K562 (cell line): ENCODE results near the gene PLPPR2. TPM values are rescaled to one million over a fixed set of nuclear protein-coding genes. Genes with fewer than 3 reads are reported as not detected.

ENCODE experiments used
- FOXA3 ChIP-seq, 2 experiments: fragments of 450-650 bp in 1 of 2; sonication (generic) in 1 of 2; formaldehyde crosslinking; IDR thresholded peaks in 1 of 2; conservative IDR thresholded peaks in 1 of 2; 2 replicates each; pipeline versions ENCODE4 v1.4.0 to v1.8.0; 2020 to 2022; ENCODE audit warnings: mild to moderate bottlenecking in 2 of 2, missing genetic modification reagents in 1 of 2
- HNRNPLL ChIP-seq: fragments of 200-400 bp; formaldehyde crosslinking; IDR thresholded peaks from 2 replicates; pipeline ENCODE4 v1.6.1; 2017; ENCODE audit warnings: low read length, low read depth, mild to moderate bottlenecking; ENCODE audit not compliant: poor library complexity, severe bottlenecking
- NFYB ChIP-seq: IDR thresholded peaks from 2 replicates; pipeline ENCODE4 v1.6.1; 2011; ENCODE audit warnings: mild to moderate bottlenecking, moderate library complexity; ENCODE audit not compliant: insufficient read length; ENCODE audit errors: extremely low read depth
- RAD21 ChIP-seq, 2 experiments: fragments of 250-450 bp in 1 of 2; fragments of 450-650 bp in 1 of 2; sonication (Bioruptor Pico) in 1 of 2; formaldehyde crosslinking in 1 of 2; IDR thresholded peaks in 1 of 2; conservative IDR thresholded peaks in 1 of 2; 2 replicates each; pipeline versions ENCODE4 v1.4.0 to v1.8.0; 2020 to 2022; ENCODE audit warnings: mild to moderate bottlenecking in 2 of 2, moderate library complexity in 1 of 2
- SLC30A9 ChIP-seq: fragments of 250-450 bp; sonication (Bioruptor Pico); IDR thresholded peaks from 2 replicates; pipeline ENCODE4 v1.8.0; 2022; ENCODE audit warnings: mild to moderate bottlenecking, moderate library complexity
- TBL1XR1 ChIP-seq, 2 experiments: IDR thresholded peaks; 2 replicates each; pipeline ENCODE4 v1.6.1; 2012; ENCODE audit warnings: improper control_type of control experiment in 2 of 2, low read length in 2 of 2, mild to moderate bottlenecking in 1 of 2
- THRAP3 ChIP-seq: fragments of 450-650 bp; IDR thresholded peaks from 2 replicates; pipeline ENCODE4 v1.6.1; 2016; ENCODE audit warnings: mild to moderate bottlenecking, inconsistent platforms, borderline replicate concordance
- YY1 ChIP-seq, 3 experiments: IDR thresholded peaks; 2 replicates each; pipeline ENCODE4 v1.6.1; 2011; ENCODE audit warnings: low read length in 2 of 3, mild to moderate bottlenecking in 2 of 3, moderate library complexity in 2 of 3, borderline replicate concordance in 1 of 3, control low read depth in 1 of 3, low read depth in 1 of 3; ENCODE audit not compliant: insufficient read depth in 3 of 3, insufficient replicate concordance in 2 of 3, control insufficient read depth in 1 of 3, insufficient read length in 1 of 3; ENCODE audit errors: extremely low read depth in 1 of 3
- ZNF263 ChIP-seq: sonication (generic); formaldehyde crosslinking; IDR thresholded peaks from 2 replicates; pipeline ENCODE4 v1.8.0; 2022; ENCODE audit warnings: mild to moderate bottlenecking, missing genetic modification reagents, borderline replicate concordance
- polyA plus RNA-seq, 8 experiments: library from polyadenylated mRNA; depleted of rRNA in 4 of 8; stranded (reverse) in 5 of 8; unstranded in 3 of 8; fragments of >200 nt; fragmentation: Nextera tagmentation in 2 of 8; fragmentation: Illumina TruSeq in 1 of 8; extraction: Ambion mirVana in 2 of 8; extraction: Trizol in 1 of 8; gene quantifications; 2 replicates each; pipeline versions ENCODE4 v1.2.1 to v1.2.3, GENCODE V29; 2011 to 2014; ENCODE audit warnings: inconsistent platforms in 1 of 8, missing spikeins in 1 of 8
- total RNA-seq, 7 experiments: library from RNA; depleted of rRNA in 6 of 7; stranded (reverse); fragments of >200 nt in 6 of 7; fragmentation: Illumina TruSeq in 2 of 7; extraction: Trizol in 2 of 7; gene quantifications; 2 replicates each; pipeline versions ENCODE4 v1.2.1 to v1.2.3, GENCODE V29; 2011 to 2021; ENCODE audit warnings: low replicate concordance in 1 of 7
- TF ChIP-seq, protein P1 (sequence below), 3 experiments: IDR thresholded peaks in 2 of 3; conservative IDR thresholded peaks in 1 of 3; 2 replicates each; pipeline ENCODE4 v1.5.1; 2011 to 2012; ENCODE audit warnings: low read length in 3 of 3, mild to moderate bottlenecking in 3 of 3, control low read depth in 2 of 3, improper control_type of control experiment in 1 of 3, inconsistent platforms in 1 of 3, low read depth in 1 of 3, mixed read lengths in 1 of 3, moderate library complexity in 1 of 3; ENCODE audit not compliant: insufficient read depth in 2 of 3
- TF ChIP-seq, protein P2 (sequence below): sonication (generic); formaldehyde crosslinking; IDR thresholded peaks from 2 replicates; pipeline ENCODE4 v1.8.0; 2022; ENCODE audit warnings: mild to moderate bottlenecking, missing genetic modification reagents, borderline replicate concordance
- TF ChIP-seq, protein P3 (sequence below): fragments of 450-650 bp; formaldehyde crosslinking; IDR thresholded peaks from 2 replicates; pipeline ENCODE4 v1.4.0; 2020; ENCODE audit warnings: mild to moderate bottlenecking, moderate library complexity
- TF ChIP-seq, protein P4 (sequence below): sonication (generic); formaldehyde crosslinking; IDR thresholded peaks from 2 replicates; pipeline ENCODE4 v1.8.0; 2022; ENCODE audit warnings: missing genetic modification reagents, mild to moderate bottlenecking, moderate library complexity, borderline replicate concordance
- TF ChIP-seq, protein P5 (sequence below): sonication (generic); formaldehyde crosslinking; IDR thresholded peaks from 2 replicates; pipeline ENCODE4 v1.8.0; 2022; ENCODE audit warnings: missing genetic modification reagents, mild to moderate bottlenecking, borderline replicate concordance
- TF ChIP-seq, protein P6 (sequence below): fragments of 450-650 bp; IDR thresholded peaks from 2 replicates; pipeline ENCODE4 v1.6.1; 2016

The PLPPR2 gene
- total and polyA plus RNA-seq, 9 of the 15 experiments (the other 6 are each of a cell fraction or from before 2014, with no cell fraction given) = 0.49 to 15.9 (median 3.4) TPM

DNA sequence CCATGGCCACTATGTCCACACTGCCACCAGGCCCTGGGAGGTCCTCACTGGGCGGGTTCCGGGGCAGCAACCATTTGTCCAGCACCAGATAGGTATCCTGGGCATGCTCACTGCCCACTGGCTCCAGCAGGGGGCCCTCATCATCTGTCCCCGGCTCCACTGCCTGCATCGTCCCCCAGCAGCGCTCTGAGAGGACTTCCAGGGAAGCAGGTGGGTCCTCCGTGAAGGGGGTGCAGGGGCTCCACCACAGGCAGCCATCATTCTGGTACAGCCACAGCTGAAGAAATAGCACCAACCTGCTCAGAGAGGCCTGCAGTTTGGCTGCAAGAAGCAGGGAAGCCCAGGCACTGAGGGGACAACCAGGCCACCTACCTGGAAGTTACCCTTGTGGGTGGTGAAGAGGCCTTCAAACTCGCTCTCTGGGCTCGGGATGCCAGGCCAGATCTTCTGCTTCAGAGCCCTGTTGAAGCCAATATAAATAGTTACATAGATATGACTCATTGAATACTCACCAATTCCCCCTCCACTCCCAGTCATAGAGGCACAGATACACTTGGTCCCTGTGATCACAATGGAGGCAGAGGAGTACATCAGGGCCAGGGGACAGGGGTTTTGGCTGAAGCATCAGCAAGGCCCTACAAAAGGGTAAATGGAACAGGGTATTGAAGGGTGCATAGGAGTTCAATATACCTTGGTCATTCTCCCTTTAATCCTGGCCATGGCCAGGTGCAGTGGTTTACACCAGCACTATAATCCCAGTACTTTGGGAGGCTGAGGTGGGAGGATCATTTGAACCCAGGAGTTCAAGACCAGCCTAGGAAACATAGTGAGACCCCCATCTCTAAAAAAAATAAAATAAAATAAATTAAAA is 23.3 kb downstream of the PLPPR2 start (continued):
- TF ChIP-seq, protein P1, sequence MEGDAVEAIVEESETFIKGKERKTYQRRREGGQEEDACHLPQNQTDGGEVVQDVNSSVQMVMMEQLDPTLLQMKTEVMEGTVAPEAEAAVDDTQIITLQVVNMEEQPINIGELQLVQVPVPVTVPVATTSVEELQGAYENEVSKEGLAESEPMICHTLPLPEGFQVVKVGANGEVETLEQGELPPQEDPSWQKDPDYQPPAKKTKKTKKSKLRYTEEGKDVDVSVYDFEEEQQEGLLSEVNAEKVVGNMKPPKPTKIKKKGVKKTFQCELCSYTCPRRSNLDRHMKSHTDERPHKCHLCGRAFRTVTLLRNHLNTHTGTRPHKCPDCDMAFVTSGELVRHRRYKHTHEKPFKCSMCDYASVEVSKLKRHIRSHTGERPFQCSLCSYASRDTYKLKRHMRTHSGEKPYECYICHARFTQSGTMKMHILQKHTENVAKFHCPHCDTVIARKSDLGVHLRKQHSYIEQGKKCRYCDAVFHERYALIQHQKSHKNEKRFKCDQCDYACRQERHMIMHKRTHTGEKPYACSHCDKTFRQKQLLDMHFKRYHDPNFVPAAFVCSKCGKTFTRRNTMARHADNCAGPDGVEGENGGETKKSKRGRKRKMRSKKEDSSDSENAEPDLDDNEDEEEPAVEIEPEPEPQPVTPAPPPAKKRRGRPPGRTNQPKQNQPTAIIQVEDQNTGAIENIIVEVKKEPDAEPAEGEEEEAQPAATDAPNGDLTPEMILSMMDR (IDR thresholded peaks at IDR 0.05 in 2 of 3, conservative IDR thresholded peaks at IDR 0.05 in 1 of 3; ENCODE audit: insufficient read depth in 2 of 3, low read depth in 1 of 3, low read length in 3 of 3) = peak; percentile 77 to 86 (median 81)
- TF ChIP-seq TBL1XR1 (IDR thresholded peaks at IDR 0.05; ENCODE audit: low read length in 2 of 2) = no peak
- TF ChIP-seq FOXA3 (CRISPR knock-in tag; conservative IDR thresholded peaks at IDR 0.05 in 1 of 2, IDR thresholded peaks at IDR 0.05 in 1 of 2) = no peak
- no peak for TF ChIP-seq SLC30A9 (CRISPR knock-in tag)
- no peak for TF ChIP-seq NFYB
- TF ChIP-seq THRAP3 = no peak
- TF ChIP-seq HNRNPLL = no peak
- TF ChIP-seq, protein P2, sequence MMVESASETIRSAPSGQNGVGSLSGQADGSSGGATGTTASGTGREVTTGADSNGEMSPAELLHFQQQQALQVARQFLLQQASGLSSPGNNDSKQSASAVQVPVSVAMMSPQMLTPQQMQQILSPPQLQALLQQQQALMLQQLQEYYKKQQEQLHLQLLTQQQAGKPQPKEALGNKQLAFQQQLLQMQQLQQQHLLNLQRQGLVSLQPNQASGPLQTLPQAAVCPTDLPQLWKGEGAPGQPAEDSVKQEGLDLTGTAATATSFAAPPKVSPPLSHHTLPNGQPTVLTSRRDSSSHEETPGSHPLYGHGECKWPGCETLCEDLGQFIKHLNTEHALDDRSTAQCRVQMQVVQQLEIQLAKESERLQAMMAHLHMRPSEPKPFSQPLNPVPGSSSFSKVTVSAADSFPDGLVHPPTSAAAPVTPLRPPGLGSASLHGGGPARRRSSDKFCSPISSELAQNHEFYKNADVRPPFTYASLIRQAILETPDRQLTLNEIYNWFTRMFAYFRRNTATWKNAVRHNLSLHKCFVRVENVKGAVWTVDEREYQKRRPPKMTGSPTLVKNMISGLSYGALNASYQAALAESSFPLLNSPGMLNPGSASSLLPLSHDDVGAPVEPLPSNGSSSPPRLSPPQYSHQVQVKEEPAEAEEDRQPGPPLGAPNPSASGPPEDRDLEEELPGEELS (CRISPR knock-in tag) = no peak
- TF ChIP-seq, protein P3, sequence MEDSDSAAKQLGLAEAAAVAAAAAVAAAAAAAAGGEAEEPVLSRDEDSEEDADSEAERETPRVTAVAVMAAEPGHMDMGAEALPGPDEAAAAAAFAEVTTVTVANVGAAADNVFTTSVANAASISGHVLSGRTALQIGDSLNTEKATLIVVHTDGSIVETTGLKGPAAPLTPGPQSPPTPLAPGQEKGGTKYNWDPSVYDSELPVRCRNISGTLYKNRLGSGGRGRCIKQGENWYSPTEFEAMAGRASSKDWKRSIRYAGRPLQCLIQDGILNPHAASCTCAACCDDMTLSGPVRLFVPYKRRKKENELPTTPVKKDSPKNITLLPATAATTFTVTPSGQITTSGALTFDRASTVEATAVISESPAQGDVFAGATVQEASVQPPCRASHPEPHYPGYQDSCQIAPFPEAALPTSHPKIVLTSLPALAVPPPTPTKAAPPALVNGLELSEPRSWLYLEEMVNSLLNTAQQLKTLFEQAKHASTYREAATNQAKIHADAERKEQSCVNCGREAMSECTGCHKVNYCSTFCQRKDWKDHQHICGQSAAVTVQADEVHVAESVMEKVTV (CRISPR knock-in tag) = no peak
- TF ChIP-seq, protein P4, sequence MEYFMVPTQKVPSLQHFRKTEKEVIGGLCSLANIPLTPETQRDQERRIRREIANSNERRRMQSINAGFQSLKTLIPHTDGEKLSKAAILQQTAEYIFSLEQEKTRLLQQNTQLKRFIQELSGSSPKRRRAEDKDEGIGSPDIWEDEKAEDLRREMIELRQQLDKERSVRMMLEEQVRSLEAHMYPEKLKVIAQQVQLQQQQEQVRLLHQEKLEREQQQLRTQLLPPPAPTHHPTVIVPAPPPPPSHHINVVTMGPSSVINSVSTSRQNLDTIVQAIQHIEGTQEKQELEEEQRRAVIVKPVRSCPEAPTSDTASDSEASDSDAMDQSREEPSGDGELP (CRISPR knock-in tag) = peak; percentile 61; the same call in 1 of the 2 replicates
- peak; percentile 48 to 68 for TF ChIP-seq RAD21 (CRISPR knock-in tag; conservative IDR thresholded peaks at IDR 0.05 in 1 of 2, IDR thresholded peaks at IDR 0.05 in 1 of 2)
- TF ChIP-seq YY1 (IDR thresholded peaks at IDR 0.05; ENCODE audit: borderline replicate concordance in 1 of 3, control insufficient read depth in 1 of 3, extremely low read depth in 1 of 3, insufficient read depth in 3 of 3, insufficient read length in 1 of 3, insufficient replicate concordance in 2 of 3, low read depth in 1 of 3, low read length in 2 of 3) = peak in 1 of 3 experiments; percentile 16
- TF ChIP-seq, protein P5, sequence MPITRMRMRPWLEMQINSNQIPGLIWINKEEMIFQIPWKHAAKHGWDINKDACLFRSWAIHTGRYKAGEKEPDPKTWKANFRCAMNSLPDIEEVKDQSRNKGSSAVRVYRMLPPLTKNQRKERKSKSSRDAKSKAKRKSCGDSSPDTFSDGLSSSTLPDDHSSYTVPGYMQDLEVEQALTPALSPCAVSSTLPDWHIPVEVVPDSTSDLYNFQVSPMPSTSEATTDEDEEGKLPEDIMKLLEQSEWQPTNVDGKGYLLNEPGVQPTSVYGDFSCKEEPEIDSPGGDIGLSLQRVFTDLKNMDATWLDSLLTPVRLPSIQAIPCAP (CRISPR knock-in tag) = no peak
- TF ChIP-seq, protein P6, sequence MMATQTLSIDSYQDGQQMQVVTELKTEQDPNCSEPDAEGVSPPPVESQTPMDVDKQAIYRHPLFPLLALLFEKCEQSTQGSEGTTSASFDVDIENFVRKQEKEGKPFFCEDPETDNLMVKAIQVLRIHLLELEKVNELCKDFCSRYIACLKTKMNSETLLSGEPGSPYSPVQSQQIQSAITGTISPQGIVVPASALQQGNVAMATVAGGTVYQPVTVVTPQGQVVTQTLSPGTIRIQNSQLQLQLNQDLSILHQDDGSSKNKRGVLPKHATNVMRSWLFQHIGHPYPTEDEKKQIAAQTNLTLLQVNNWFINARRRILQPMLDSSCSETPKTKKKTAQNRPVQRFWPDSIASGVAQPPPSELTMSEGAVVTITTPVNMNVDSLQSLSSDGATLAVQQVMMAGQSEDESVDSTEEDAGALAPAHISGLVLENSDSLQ = no peak
- no peak for TF ChIP-seq ZNF263 (CRISPR knock-in tag)
